Adrenal gland (tissue), 12 donors: ENCODE results near the gene KCNG3. TPM values are rescaled to one million over a fixed set of nuclear protein-coding genes. Genes with fewer than 3 reads are reported as not detected.

Source experiments
- DNase-seq, 7 donors: peaks; one replicate each; pipeline ENCODE4 v3.0.0-alpha.2; 2019 to 2020
- H3K27ac ChIP-seq, 5 donors: fragments of 200-600 bp; sonication (generic) in 4 of 5; 1 replicate in 3 of 5; 2 replicates in 2 of 5; pipeline versions ENCODE4 v1.5.1 to v1.8.0; 2016 to 2020; ENCODE audit warnings: mild to moderate bottlenecking in 1 of 5
- H3K27me3 ChIP-seq: fragments of 200-600 bp; 2 replicates; pipeline ENCODE4 v1.8.0; 2021
- H3K36me3 ChIP-seq, 2 donors: fragments of 200-600 bp; replicated peaks in 1 of 2; 1 replicate in 1 of 2; 2 replicates in 1 of 2; pipeline versions ENCODE4 v1.5.1 to v1.8.0; 2018 to 2022
- H3K4me1 ChIP-seq, 2 donors: fragments of 200-600 bp; replicated peaks in 1 of 2; 1 replicate in 1 of 2; 2 replicates in 1 of 2; pipeline versions ENCODE4 v1.5.1 to v1.8.0; 2018 to 2021
- H3K4me3 ChIP-seq, 4 donors: fragments of 200-600 bp; sonication (generic) in 3 of 4; one replicate each; pipeline ENCODE4 v1.5.1; 2016 to 2018
- H3K9me3 ChIP-seq, 3 donors: fragments of 200-600 bp; sonication (generic) in 1 of 3; replicated peaks in 1 of 3; 1 replicate in 2 of 3; 2 replicates in 1 of 3; pipeline versions ENCODE4 v1.5.1 to v1.8.0; 2016 to 2021
- CTCF ChIP-seq, 6 experiments: fragments of 450-650 bp in 4 of 6; fragments of 200-600 bp in 2 of 6; sonication (generic) in 1 of 6; IDR thresholded peaks; 1 replicate in 5 of 6; 2 replicates in 1 of 6; pipeline versions ENCODE4 v1.5.1 to v1.8.0; 2016 to 2021; ENCODE audit warnings: antibody characterized with exemption in 6 of 6, mild to moderate bottlenecking in 2 of 6, moderate library complexity in 1 of 6
- POLR2A ChIP-seq, 2 donors: fragments of 450-650 bp; IDR thresholded peaks; one replicate each; pipeline ENCODE4 v1.6.1; 2017; ENCODE audit warnings: antibody characterized with exemption in 2 of 2, mild to moderate bottlenecking in 2 of 2, moderate library complexity in 1 of 2
- WGBS, 4 donors: extraction: QIAGEN DNeasy Blood & Tissue Kit in 2 of 4; methylation state at CpG; one replicate each; pipeline versions ENCODE4 v1.1.5 to v1.1.7; 2013 to 2017; 5-methylcytosine and 5-hydroxymethylcytosine counted together
- intact Hi-C, 2 donors: fragments of 100-400 bp; cut with DNase I; formaldehyde crosslinking; loops; one replicate each; pipeline versions ENCODE4 v1.14.1 to v1.15.0; 2022 to 2023
- polyA plus RNA-seq, 3 donors: library from polyadenylated mRNA; stranded (reverse); fragments of 200-250 nt in 2 of 3; fragments of 350-450 nt in 1 of 3; fragmentation: Illumina TruSeq in 1 of 3; extraction: RNeasy Lipid Tissue Mini Kit (QIAGEN cat#74804) in 1 of 3; gene quantifications; one replicate each; pipeline ENCODE4 v1.2.3, GENCODE V29; 2013 to 2014
- total RNA-seq, 9 donors: library from RNA; depleted of rRNA in 4 of 9; stranded (reverse); fragments of >200 nt in 4 of 9; fragments of 120-200 nt in 1 of 9; fragmentation: NEBNext Ultra II Directional in 1 of 9; extraction: Animal tissue kit (Norgen Biotek cat#: 25700) in 1 of 9; gene quantifications; one replicate each; pipeline versions ENCODE4 v1.1.0 to v1.2.4, GENCODE V29; 2013 to 2023
- donor health status: healthy with polysubstance abuse.
- donor health status: Bipolar disorder and iron deficiency.
- donor health status: DM: yes; HTN: yes; CAD: no.
- donor health status: DM: no; HTN: no; CAD: no.
- donor health status: DM: no; HTN: no; CAD: no.
- donor health status: DM: yes; HTN: yes; CAD: no.

Gene KCNG3
- total and polyA plus RNA-seq, 12 donors, result 0.24 to 16.0 (median 2.8) TPM

GRCh38 chr2:42442774-42443173 lies 51.0 kb downstream of the KCNG3 start:
- H3K9me3 ChIP-seq, result no peaks in the 10 kb centered on the region
- no peak overlapping the region for H3K27ac ChIP-seq
- no peak for DNase-seq
- intact Hi-C loops, result no loop called here
- H3K4me3 ChIP-seq, result no peak overlapping the region
- no peaks in the 10 kb centered on the region for H3K27me3 ChIP-seq
- TF ChIP-seq POLR2A (IDR thresholded peaks at IDR 0.05) (no peak), CTCF (IDR thresholded peaks at IDR 0.05) (no peak)
- no peaks in the 10 kb centered on the region for H3K36me3 ChIP-seq
- 77 to 90% (median 83%) methylated on average over 2 of the region's 2 CpGs for WGBS, 4 donors
- no peaks in the 10 kb centered on the region for H3K4me1 ChIP-seq

GRCh38 chr2:42438685-42439084 lies 55.1 kb downstream of the KCNG3 start:
- Histone ChIP-seq H3K4me1 (no peaks in the 10 kb centered on the region), H3K36me3 (no peaks in the 10 kb centered on the region), H3K27me3 (no peaks in the 10 kb centered on the region), H3K27ac (no peak overlapping the region), H3K9me3 (no peaks in the 10 kb centered on the region), H3K4me3 (no peak overlapping the region)
- no peak for DNase-seq
- TF ChIP-seq POLR2A (IDR thresholded peaks at IDR 0.05) (no peak), CTCF (IDR thresholded peaks at IDR 0.05) (no peak)
- intact Hi-C loops, result no loop called here

- Histone ChIP-seq H3K27me3 (no peaks in the 10 kb centered on the region), H3K4me1 (no peaks in the 10 kb centered on the region), H3K4me3 (no peak overlapping the region), H3K36me3 (no peaks in the 10 kb centered on the region), H3K9me3 (no peaks in the 10 kb centered on the region), H3K27ac (no peak overlapping the region)
- intact Hi-C loops, result no loop called here
- no peak for TF ChIP-seq CTCF (IDR thresholded peaks at IDR 0.05)
- TF ChIP-seq POLR2A (IDR thresholded peaks at IDR 0.05), result no peak
- 84 to 95% (median 90%) methylated on average over 2 of the region's 2 CpGs for WGBS, 4 donors
- DNase-seq, result no peak
Observed at GRCh38 chr2:42436370-42436769, 57.4 kb downstream of the KCNG3 start.

GRCh38 chr2:42435628-42436027 lies 58.2 kb downstream of the KCNG3 start:
- Histone ChIP-seq H3K4me3 (no peak overlapping the region), H3K27me3 (no peaks in the 10 kb centered on the region), H3K27ac (no peak overlapping the region), H3K4me1 (no peaks in the 10 kb centered on the region), H3K36me3 (no peaks in the 10 kb centered on the region), H3K9me3 (no peaks in the 10 kb centered on the region)
- intact Hi-C loops, result no loop called here
- TF ChIP-seq CTCF (IDR thresholded peaks at IDR 0.05) (no peak), POLR2A (IDR thresholded peaks at IDR 0.05) (no peak)
- no peak for DNase-seq
- WGBS, 4 donors, result 68 to 94% (median 90%) methylated on average over 2 of the region's 2 CpGs
